Nephron (organoid): ENCODE results near the gene MOG.

Experiments used
- H3K27ac Mint-ChIP-seq, 3 experiments: 2 replicates each; pipeline ENCODE4 v1.8.0; 2020; ENCODE audit warnings: mixed read lengths in 3 of 3, mild to moderate bottlenecking in 2 of 3, moderate library complexity in 1 of 3
- H3K27me3 Mint-ChIP-seq: 2 replicates; pipeline ENCODE4 v1.8.0; 2021; ENCODE audit warnings: low read depth, mild to moderate bottlenecking, moderate library complexity, mixed read lengths
- H3K36me3 Mint-ChIP-seq: 2 replicates; pipeline ENCODE4 v1.8.0; 2020; ENCODE audit warnings: low read depth, mixed read lengths
- H3K4me1 Mint-ChIP-seq: 2 replicates; pipeline ENCODE4 v1.8.0; 2020; ENCODE audit warnings: mixed read lengths
- H3K4me3 Mint-ChIP-seq, 3 experiments: 2 replicates each; pipeline ENCODE4 v1.8.0; 2020; ENCODE audit warnings: mild to moderate bottlenecking in 3 of 3, mixed read lengths in 3 of 3, moderate library complexity in 2 of 3
- H3K9me3 Mint-ChIP-seq: 2 replicates; pipeline ENCODE4 v1.8.0; 2020; ENCODE audit warnings: mixed read lengths
- TF ChIP-seq, protein P1 (sequence below), 3 experiments: fragments of 200-600 bp; sonication (generic); IDR thresholded peaks; one replicate each; pipeline ENCODE4 v1.5.0; 2021; ENCODE audit warnings: antibody characterized with exemption in 3 of 3; ENCODE audit not compliant: unreplicated experiment in 3 of 3

The MOG gene

DNA sequence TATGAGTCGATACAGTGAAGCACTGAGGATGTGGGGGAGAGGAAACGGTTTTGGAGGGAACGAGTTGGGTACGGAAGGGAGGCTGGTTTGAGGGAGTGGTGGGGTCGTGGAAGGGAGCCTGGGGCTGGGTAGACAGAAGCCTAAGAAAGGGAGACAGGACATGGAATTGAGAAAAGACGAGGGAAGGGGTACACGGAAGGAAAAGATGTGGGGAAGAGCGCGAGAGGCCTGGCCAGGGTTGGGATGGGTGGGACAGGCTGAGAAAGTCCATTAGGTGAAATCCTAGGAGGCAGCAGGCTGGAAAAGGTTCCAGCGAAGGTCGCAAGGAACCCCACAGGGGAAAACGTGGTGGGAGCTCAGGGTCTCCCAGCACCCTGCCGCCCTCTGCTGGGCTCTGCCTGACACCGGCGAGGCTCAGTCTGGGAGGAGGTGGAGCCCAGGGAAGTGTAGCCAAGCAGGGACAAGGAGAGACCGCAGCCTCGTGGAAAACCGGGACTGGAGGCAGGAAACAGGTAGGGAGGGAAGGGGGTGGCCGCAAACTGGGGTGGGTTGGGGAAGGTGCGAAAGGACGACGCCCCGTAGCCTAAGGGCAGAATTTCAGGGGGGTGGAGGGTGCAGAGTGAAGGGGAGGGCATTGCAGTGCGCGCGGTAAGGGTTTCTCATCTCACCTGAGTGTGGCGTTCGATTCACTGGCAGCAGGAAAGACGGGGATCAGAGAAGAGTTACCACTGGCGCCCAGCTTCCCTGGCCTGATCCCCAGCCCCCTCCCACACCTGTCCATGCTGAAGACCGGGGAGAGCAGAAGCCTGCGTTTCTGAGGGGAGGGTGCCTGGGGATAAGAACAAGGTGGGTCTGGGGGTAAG lies 28.2 kb upstream of the MOG start:
- Mint-ChIP-seq H3K4me3 (peak overlapping the region; percentile 85 to 93 (median 91)), H3K27me3 (peaks cover 12% of the 10 kb centered on the region), H3K36me3 (peaks cover 11% of the 10 kb centered on the region), H3K27ac (peak overlapping the region; percentile 21 to 84 (median 73)), H3K9me3 (no peaks in the 10 kb centered on the region), H3K4me1 (peaks cover 45% of the 10 kb centered on the region)
- TF ChIP-seq, protein P1, sequence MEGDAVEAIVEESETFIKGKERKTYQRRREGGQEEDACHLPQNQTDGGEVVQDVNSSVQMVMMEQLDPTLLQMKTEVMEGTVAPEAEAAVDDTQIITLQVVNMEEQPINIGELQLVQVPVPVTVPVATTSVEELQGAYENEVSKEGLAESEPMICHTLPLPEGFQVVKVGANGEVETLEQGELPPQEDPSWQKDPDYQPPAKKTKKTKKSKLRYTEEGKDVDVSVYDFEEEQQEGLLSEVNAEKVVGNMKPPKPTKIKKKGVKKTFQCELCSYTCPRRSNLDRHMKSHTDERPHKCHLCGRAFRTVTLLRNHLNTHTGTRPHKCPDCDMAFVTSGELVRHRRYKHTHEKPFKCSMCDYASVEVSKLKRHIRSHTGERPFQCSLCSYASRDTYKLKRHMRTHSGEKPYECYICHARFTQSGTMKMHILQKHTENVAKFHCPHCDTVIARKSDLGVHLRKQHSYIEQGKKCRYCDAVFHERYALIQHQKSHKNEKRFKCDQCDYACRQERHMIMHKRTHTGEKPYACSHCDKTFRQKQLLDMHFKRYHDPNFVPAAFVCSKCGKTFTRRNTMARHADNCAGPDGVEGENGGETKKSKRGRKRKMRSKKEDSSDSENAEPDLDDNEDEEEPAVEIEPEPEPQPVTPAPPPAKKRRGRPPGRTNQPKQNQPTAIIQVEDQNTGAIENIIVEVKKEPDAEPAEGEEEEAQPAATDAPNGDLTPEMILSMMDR (IDR thresholded peaks at IDR 0.05; ENCODE audit: unreplicated experiment in 3 of 3), result peak; percentile 69 to 77 (median 72)

DNA sequence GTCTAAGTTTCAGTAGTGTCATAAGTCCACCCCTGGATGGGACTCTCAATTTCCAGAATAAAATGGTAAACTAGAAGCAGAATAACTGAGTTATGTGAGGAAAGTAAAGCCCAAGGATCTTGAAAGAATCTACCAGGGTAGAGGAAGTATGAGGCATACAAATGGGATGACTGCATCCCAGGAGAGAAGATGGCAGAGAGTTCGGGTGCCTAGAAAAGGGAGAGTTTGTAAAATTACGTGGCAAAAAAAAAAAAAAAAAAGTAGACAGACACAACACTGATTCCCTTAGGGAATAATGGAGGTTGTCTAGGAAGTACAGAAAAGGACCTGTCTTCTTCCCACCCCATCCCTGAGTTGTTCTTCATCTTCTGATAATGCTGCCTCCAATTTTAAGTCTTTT lies 27.3 kb upstream of the MOG start:
- no peaks in the 10 kb centered on the region for H3K9me3 Mint-ChIP-seq
- TF ChIP-seq, protein P1 (IDR thresholded peaks at IDR 0.05; ENCODE audit: unreplicated experiment in 3 of 3), result no peak
- H3K4me1 Mint-ChIP-seq, result peaks cover 47% of the 10 kb centered on the region
- H3K27ac Mint-ChIP-seq, result no peak overlapping the region
- peak overlapping the region; percentile 85 to 93 (median 91) for H3K4me3 Mint-ChIP-seq
- H3K36me3 Mint-ChIP-seq, result peaks cover 4% of the 10 kb centered on the region
- peaks cover 12% of the 10 kb centered on the region for H3K27me3 Mint-ChIP-seq

DNA sequence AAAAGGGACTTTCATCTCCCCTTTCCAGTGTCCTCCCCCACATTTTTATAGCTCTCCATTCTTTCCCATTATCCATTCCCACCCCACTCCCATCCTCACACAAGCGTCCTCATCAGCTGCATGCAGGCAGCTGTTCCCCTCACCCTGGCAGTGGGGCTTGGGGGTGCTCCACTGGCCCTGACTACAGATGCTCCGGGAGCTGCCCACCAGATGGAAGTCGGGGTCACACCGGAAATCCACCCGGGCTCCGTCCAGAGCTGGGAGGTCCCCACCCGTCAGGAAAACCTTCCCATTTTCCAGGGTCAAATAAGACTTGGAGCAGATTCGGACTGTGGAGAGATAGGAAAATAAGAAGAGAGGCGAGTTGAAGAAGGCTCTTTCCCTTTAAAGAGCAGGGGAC lies 26.6 kb upstream of the MOG start:
- H3K9me3 Mint-ChIP-seq, result no peaks in the 10 kb centered on the region
- TF ChIP-seq, protein P1 (IDR thresholded peaks at IDR 0.05; ENCODE audit: unreplicated experiment in 3 of 3), result no peak
- peaks cover 4% of the 10 kb centered on the region for H3K36me3 Mint-ChIP-seq
- peak overlapping the region; percentile 85 to 93 (median 91) for H3K4me3 Mint-ChIP-seq
- peaks cover 44% of the 10 kb centered on the region for H3K4me1 Mint-ChIP-seq
- H3K27ac Mint-ChIP-seq, result no peak overlapping the region
- peaks cover 12% of the 10 kb centered on the region for H3K27me3 Mint-ChIP-seq

DNA sequence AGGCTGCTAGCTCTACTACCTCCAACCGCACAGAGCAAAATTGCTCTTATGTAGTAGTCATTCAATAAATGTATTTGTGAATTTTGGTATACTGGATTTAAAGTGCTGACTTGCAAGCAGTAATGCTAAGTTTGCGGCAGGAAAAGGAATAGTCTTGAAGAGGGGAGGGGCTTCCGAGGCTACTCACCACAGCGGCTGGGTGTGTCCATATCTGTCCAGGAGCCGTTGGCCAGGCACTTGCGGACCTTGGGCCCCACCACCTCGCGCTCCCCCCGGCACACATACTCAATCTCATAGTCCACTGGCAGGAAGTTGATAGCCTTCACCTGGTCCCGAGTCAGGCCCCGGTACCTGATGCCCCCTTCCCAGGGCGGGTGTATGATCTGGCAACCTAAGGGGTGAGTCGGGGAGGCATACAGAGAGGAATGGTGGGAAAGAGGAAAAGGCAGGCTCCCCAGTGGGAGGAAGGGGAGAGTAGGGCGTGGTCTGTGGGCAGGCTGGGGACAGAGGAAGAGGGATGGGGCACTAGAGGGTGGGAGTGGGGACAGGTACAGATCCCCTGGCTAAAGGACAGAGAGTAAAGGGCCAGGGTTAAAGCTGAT lies 25.6 kb upstream of the MOG start:
- Mint-ChIP-seq H3K27me3 (peaks cover 12% of the 10 kb centered on the region), H3K27ac (peak overlapping the region; percentile 37 to 84 (median 65)), H3K36me3 (peaks cover 4% of the 10 kb centered on the region), H3K4me3 (peak overlapping the region; percentile 85 to 93 (median 91)), H3K9me3 (no peaks in the 10 kb centered on the region), H3K4me1 (peaks cover 38% of the 10 kb centered on the region)
- TF ChIP-seq, protein P1 (IDR thresholded peaks at IDR 0.05; ENCODE audit: unreplicated experiment in 3 of 3), result no peak

DNA sequence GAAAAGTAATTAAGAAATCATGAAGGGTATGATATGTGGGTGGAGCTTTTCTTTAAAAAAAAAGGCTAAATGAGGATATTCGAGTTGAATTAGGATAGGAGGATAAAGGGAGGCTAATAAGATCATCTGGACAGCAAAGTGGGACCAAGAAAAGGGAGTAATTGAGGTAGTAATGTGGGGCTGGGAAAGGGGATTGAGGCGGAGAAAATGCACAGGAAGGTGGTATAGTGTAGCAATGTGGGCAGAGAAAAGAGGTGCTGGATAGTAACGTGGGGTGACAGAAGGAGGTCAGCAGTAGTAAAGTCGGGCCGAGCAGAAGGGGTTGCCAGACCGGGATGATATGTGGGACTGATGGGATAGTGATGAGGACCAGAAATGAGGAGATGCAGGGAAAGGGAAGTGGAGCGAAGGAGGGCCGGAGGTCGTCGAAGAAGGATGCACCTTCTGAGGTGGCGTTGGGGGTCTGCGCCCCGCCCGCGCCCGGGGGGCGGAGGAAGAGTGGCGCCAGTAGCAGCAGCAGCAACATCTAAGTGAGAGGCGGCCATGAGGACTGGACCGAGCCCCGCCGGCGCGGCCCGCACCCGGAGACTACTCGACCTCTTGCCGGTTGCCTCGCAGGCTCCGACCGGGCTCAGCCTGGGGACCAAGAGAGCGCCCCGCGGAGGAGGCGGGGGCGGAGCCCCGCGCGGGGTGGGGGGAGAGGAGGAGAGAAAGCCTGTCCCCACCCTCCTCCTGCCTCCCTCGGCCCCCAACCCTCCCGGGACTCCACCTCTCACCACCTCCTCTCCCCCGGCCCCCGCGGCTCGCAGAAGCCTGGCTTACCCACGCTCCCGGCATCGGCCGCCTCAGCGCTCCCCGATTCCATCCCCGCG lies 24.8 kb upstream of the MOG start:
- Mint-ChIP-seq H3K9me3 (no peaks in the 10 kb centered on the region), H3K27me3 (peaks cover 12% of the 10 kb centered on the region), H3K4me1 (peaks cover 34% of the 10 kb centered on the region), H3K27ac (peak overlapping the region; percentile 58 to 95 (median 65)), H3K36me3 (peaks cover 4% of the 10 kb centered on the region), H3K4me3 (peak overlapping the region; percentile 85 to 93 (median 91))
- TF ChIP-seq, protein P1 (IDR thresholded peaks at IDR 0.05; ENCODE audit: unreplicated experiment in 3 of 3), result no peak
